WERI-Rb-1 (cell line): Measurements from ENCODE around the gene ARHGAP24.

Experiments
- DNase-seq: peaks from one replicate; pipeline ENCODE4 v3.0.0-alpha.2; 2020
- H3K27ac ChIP-seq: fragments of 250-450 bp; sonication (Bioruptor Pico); 2 replicates; pipeline ENCODE4 v1.5.1; 2020; ENCODE audit warnings: mild to moderate bottlenecking, moderate library complexity
- H3K27me3 ChIP-seq: fragments of 250-450 bp; sonication (Bioruptor Pico); 2 replicates; pipeline ENCODE4 v1.5.1; 2021; ENCODE audit warnings: mild to moderate bottlenecking, low read depth, moderate library complexity; ENCODE audit not compliant: insufficient read depth, severe bottlenecking
- H3K36me3 ChIP-seq: fragments of 250-450 bp; sonication (Bioruptor Pico); 2 replicates; pipeline ENCODE4 v1.5.1; 2020; ENCODE audit warnings: mild to moderate bottlenecking, moderate library complexity
- H3K4me3 ChIP-seq: 2 replicates; pipeline ENCODE4 v1.5.1; 2011; ENCODE audit warnings: low read depth, mild to moderate bottlenecking, control low read depth, low read length
- H3K9me3 ChIP-seq: fragments of 250-450 bp; sonication (Bioruptor Pico); 2 replicates; pipeline ENCODE4 v1.5.1; 2021; ENCODE audit warnings: mild to moderate bottlenecking, moderate library complexity; ENCODE audit not compliant: severe bottlenecking
- CTCF ChIP-seq: IDR thresholded peaks from 2 replicates; pipeline ENCODE4 v1.5.1; 2011; ENCODE audit warnings: low read depth, mild to moderate bottlenecking, control low read depth, inconsistent platforms, low read length

ARHGAP24 gene

GRCh38 chr4:85772470-85772869 lies 297.5 kb downstream of the ARHGAP24 start:
- H3K4me3 ChIP-seq, result no peak overlapping the region
- no peak for DNase-seq

GRCh38 chr4:85773372-85773771 lies 298.4 kb downstream of the ARHGAP24 start:
- Histone ChIP-seq H3K9me3 (no peaks in the 10 kb centered on the region), H3K36me3 (no peaks in the 10 kb centered on the region), H3K4me3 (no peak overlapping the region), H3K27ac (no peak overlapping the region), H3K27me3 (no peaks in the 10 kb centered on the region)
- no peak for DNase-seq
- TF ChIP-seq CTCF, result no peak

More at GRCh38 chr4:85772470-85772869, 297.5 kb downstream of the ARHGAP24 start:
- no peak overlapping the region for H3K27ac ChIP-seq
- no peaks in the 10 kb centered on the region for H3K9me3 ChIP-seq
- H3K36me3 ChIP-seq, result no peaks in the 10 kb centered on the region
- no peak for TF ChIP-seq CTCF
- no peaks in the 10 kb centered on the region for H3K27me3 ChIP-seq

DNA sequence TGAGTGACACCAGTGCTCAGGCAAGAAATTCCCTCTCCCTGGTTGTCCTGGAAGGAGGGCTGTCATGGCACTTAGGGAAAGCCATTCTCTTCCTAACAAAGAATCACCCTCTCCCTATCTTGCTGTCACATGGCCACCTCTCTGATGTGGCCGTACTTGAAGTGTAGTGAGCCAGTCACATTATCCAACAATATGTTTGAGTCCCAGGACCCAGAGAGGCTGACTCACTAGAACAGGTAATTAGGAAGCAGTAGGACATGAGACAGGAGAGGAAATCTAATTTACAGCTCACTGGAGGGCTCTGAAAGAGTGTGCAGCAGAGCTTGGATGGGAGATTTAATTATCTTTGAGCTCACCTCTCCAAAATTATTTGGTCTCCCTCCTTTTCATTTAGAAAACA lies 299.1 kb downstream of the ARHGAP24 start:
- H3K4me3 ChIP-seq, result no peak overlapping the region
- H3K27me3 ChIP-seq, result no peaks in the 10 kb centered on the region
- H3K9me3 ChIP-seq, result no peaks in the 10 kb centered on the region
- no peak overlapping the region for H3K27ac ChIP-seq
- no peak for DNase-seq
- no peaks in the 10 kb centered on the region for H3K36me3 ChIP-seq
- no peak for TF ChIP-seq CTCF

DNA sequence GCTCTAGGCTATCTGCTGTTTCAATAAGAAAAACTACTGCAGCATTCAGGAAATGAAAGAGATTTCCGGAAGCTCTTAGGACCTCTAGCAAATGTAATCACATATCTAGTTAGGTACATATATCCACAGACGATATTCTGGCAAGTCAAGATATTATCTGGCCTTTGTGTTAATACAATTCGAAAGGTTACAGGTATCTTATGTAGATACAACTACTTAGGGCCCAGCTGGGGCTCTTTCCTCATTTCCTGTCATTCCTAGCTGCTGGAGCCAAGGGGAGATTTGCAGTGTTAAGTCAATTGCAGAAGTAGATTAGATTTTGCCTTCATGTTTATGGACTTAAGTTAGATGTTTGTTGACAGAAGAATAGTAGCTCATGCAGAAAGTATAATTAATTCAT lies 299.5 kb downstream of the ARHGAP24 start:
- Histone ChIP-seq H3K27ac (no peak overlapping the region), H3K36me3 (no peaks in the 10 kb centered on the region), H3K9me3 (no peaks in the 10 kb centered on the region), H3K4me3 (no peak overlapping the region), H3K27me3 (no peaks in the 10 kb centered on the region)
- no peak for TF ChIP-seq CTCF
- no peak for DNase-seq

DNA sequence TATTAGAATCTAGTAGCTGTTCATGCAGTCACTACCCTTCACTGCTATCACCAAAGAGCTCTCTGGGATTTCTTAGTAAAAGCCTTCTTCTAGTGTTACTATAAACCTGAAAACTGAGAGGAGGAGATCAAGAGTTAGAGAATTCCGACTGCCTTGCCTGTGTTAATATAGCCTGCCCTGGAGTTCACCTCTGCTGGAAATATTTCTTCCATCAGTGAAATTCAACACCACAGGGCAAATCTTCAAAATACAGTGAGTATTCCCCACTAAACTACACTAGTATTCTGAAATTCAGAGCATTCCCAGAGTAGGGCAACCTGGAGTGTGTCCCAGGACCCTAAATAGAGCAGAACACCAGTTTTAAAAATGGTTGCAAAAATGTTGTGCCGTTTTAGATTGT lies 301.1 kb downstream of the ARHGAP24 start:
- no peak overlapping the region for H3K4me3 ChIP-seq
- no peaks in the 10 kb centered on the region for H3K9me3 ChIP-seq
- H3K36me3 ChIP-seq, result no peaks in the 10 kb centered on the region
- no peaks in the 10 kb centered on the region for H3K27me3 ChIP-seq
- no peak overlapping the region for H3K27ac ChIP-seq
- TF ChIP-seq CTCF, result no peak
- no peak for DNase-seq

DNA sequence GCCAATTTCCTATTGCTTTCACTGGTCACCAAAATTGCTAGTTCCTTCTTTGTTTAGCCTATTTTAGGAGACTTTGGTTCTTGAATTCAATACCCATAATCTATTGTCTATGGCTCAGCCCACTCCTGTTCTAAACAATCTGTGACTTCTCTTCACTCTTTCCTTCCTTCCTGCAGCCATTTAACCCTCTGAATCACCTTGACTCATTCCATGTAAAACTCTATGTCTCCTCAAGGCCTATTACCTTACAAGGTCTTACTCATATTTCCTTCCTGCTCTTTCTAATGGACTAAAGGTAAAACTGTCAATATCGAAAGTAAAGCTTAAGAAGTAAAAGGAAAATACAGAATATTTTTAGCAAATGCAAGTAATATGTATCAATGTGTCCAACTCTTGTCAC lies 301.6 kb downstream of the ARHGAP24 start:
- TF ChIP-seq CTCF, result no peak
- Histone ChIP-seq H3K4me3 (no peak overlapping the region), H3K36me3 (no peaks in the 10 kb centered on the region), H3K27me3 (no peaks in the 10 kb centered on the region), H3K27ac (no peak overlapping the region), H3K9me3 (no peaks in the 10 kb centered on the region)
- no peak for DNase-seq
